Endothelial cell of umbilical vein (primary cell): ENCODE results near the gene TRDN. TPM values are rescaled to one million over a fixed set of nuclear protein-coding genes. Genes with fewer than 3 reads are reported as not detected.

Experiments used
- BruUV-seq: library from RNA; stranded (reverse); fragments of 400-500 nt; replicated peaks from 2 replicates; lab custom pipeline; 2021; lab: Mats Ljungman, UMichigan
- CTCF ChIA-PET: fragments of 300-600, 350-600 bp; sonication (Branson Sonifier 250); formaldehyde crosslinking; loops from one replicate; lab custom pipeline; 2021; ENCODE audit warnings: antibody characterized with exemption, inconsistent platforms; lab: Charles Lee
- POLR2A ChIA-PET: fragments of 300-600, 350-600 bp; sonication (Branson Sonifier 250); formaldehyde crosslinking; loops from one replicate; lab custom pipeline; 2021; ENCODE audit warnings: antibody characterized with exemption, inconsistent platforms; lab: Charles Lee
- DNase-seq: peaks from one replicate; pipeline ENCODE4 v3.0.0-alpha.2; 2011; ENCODE audit warnings: low read depth, low spot score
- FAIRE-seq: peaks from 2 replicates; lab custom pipeline; 2011; peaks lifted over from hg19 to GRCh38; lab: Jason Lieb, UNC
- H2AFZ ChIP-seq: 2 replicates; pipeline ENCODE4 v1.6.0; 2012; ENCODE audit warnings: low read depth, low read length, control low read depth, inconsistent platforms
- H3K27ac ChIP-seq: 2 replicates; pipeline ENCODE4 v1.5.1; 2011; ENCODE audit warnings: low read depth, mild to moderate bottlenecking, control low read depth, low read length, moderate library complexity; ENCODE audit not compliant: insufficient read depth
- H3K27me3 ChIP-seq, 2 experiments: 2 replicates each; pipeline versions ENCODE4 v1.6.0 to v1.6.1; 2011; ENCODE audit warnings: low read length in 2 of 2, mixed read lengths in 1 of 2; ENCODE audit not compliant: control insufficient read depth in 2 of 2, insufficient read depth in 2 of 2
- H3K36me3 ChIP-seq, 2 experiments: 2 replicates in 1 of 2; 3 replicates in 1 of 2; pipeline ENCODE4 v1.5.1; 2011; ENCODE audit warnings: low read length in 2 of 2, mild to moderate bottlenecking in 1 of 2, moderate library complexity in 1 of 2; ENCODE audit not compliant: control insufficient read depth in 2 of 2, insufficient read depth in 2 of 2; ENCODE audit errors: extremely low read depth in 1 of 2
- H3K4me1 ChIP-seq: 3 replicates; pipeline ENCODE4 v1.5.1; 2011; ENCODE audit warnings: mild to moderate bottlenecking, low read length; ENCODE audit not compliant: control insufficient read depth, insufficient read depth; ENCODE audit errors: extremely low read depth
- H3K4me2 ChIP-seq: 2 replicates; pipeline ENCODE4 v1.6.1; 2011; ENCODE audit warnings: low read length, control low read depth, mixed read lengths; ENCODE audit not compliant: insufficient read depth
- H3K4me3 ChIP-seq, 3 experiments: fragments of 200-600 bp in 1 of 3; sonication (generic), shearing (Covaris generic) in 1 of 3; replicated peaks in 1 of 3; 2 replicates each; pipeline ENCODE4 v1.5.1; 2011 to 2016; ENCODE audit warnings: control low read depth in 3 of 3, low read length in 3 of 3, mild to moderate bottlenecking in 2 of 3, inconsistent platforms in 1 of 3, low read depth in 1 of 3, moderate library complexity in 1 of 3; ENCODE audit not compliant: insufficient read depth in 1 of 3
- H3K79me2 ChIP-seq: 2 replicates; pipeline ENCODE4 v1.6.0; 2012; ENCODE audit warnings: low read length, inconsistent platforms; ENCODE audit not compliant: control insufficient read depth, insufficient read depth
- H3K9ac ChIP-seq: replicated peaks from 2 replicates; pipeline ENCODE3; 2011; ENCODE audit warnings: low read length, control low read depth; ENCODE audit not compliant: insufficient read depth; ENCODE audit errors: extremely low read depth
- H3K9me1 ChIP-seq: replicated peaks from 3 replicates; pipeline ENCODE4 v1.6.0; 2011; ENCODE audit warnings: mild to moderate bottlenecking, low read length; ENCODE audit not compliant: control insufficient read depth, insufficient read depth; ENCODE audit errors: extremely low read depth
- H3K9me3 ChIP-seq: replicated peaks from 2 replicates; pipeline ENCODE4 v1.5.1; 2012; ENCODE audit warnings: low read length, inconsistent platforms; ENCODE audit not compliant: control insufficient read depth, insufficient read depth
- H4K20me1 ChIP-seq: replicated peaks from 2 replicates; pipeline ENCODE3; 2011; ENCODE audit warnings: mild to moderate bottlenecking, low read length; ENCODE audit not compliant: control insufficient read depth, insufficient read depth; ENCODE audit errors: extremely low read depth
- EZH2 ChIP-seq: IDR thresholded peaks from 2 replicates; pipeline ENCODE4 v1.6.1; 2012; ENCODE audit warnings: borderline replicate concordance, low read depth, mild to moderate bottlenecking, moderate library complexity, low read length, inconsistent platforms; ENCODE audit not compliant: severe bottlenecking
- FOS ChIP-seq: IDR thresholded peaks from 2 replicates; pipeline ENCODE4 v1.6.1; 2011; ENCODE audit warnings: mild to moderate bottlenecking, low read length, moderate library complexity, borderline replicate concordance; ENCODE audit not compliant: insufficient read depth
- GATA2 ChIP-seq: IDR thresholded peaks from 2 replicates; pipeline ENCODE4 v1.7.0; 2011; ENCODE audit warnings: low read depth, mild to moderate bottlenecking, moderate library complexity, mixed read lengths, low read length; ENCODE audit not compliant: insufficient read length, insufficient read depth
- JUN ChIP-seq: IDR thresholded peaks from 2 replicates; pipeline ENCODE4 v1.6.1; 2011; ENCODE audit warnings: borderline replicate concordance, low read depth; ENCODE audit not compliant: insufficient read length, insufficient read depth
- MYC ChIP-seq: IDR thresholded peaks from one replicate; pipeline ENCODE4 v1.6.1; 2011; ENCODE audit warnings: mild to moderate bottlenecking, low read depth, low read length
- POLR2A ChIP-seq: IDR thresholded peaks from 2 replicates; pipeline ENCODE4 v1.6.1; 2012; ENCODE audit warnings: low read depth, mild to moderate bottlenecking, control low read depth, low read length
- POLR2AphosphoS5 ChIP-seq: IDR thresholded peaks from 2 replicates; pipeline ENCODE4 v1.6.1; 2012; ENCODE audit warnings: low read depth, mild to moderate bottlenecking, control low read depth, low read length, moderate library complexity; ENCODE audit not compliant: insufficient read depth
- dilution Hi-C: fragments of 300-500 bp; cut with MboI; formaldehyde crosslinking; loops from one replicate; pipeline ENCODE4 v1.15.0; 2019; ENCODE audit warnings: low sequenced_read_pairs; ENCODE audit not compliant: extremely low pct_ligation_motif_present
- intact Hi-C: fragments of 100-400 bp; cut with micrococcal nuclease; formaldehyde crosslinking; loops from one replicate; pipeline ENCODE4 v1.10.0; 2022
- polyA plus RNA-seq, 4 experiments: library from polyadenylated mRNA; depleted of rRNA in 3 of 4; stranded (reverse) in 3 of 4; unstranded in 1 of 4; fragments of >200 nt; gene quantifications; 2 replicates each; pipeline versions ENCODE4 v1.2.1 to v1.2.3, GENCODE V29; 2011 to 2012; ENCODE audit warnings: missing spikeins in 1 of 4
- total RNA-seq: library from RNA; stranded (reverse); gene quantifications from 2 replicates; pipeline ENCODE4 v1.2.3, GENCODE V29; 2021
- TF ChIP-seq, protein P1 (sequence below), 2 donors: IDR thresholded peaks; 1 replicate in 1 of 2; 2 replicates in 1 of 2; pipeline ENCODE4 v1.5.1; 2011; ENCODE audit warnings: low read length in 2 of 2, mild to moderate bottlenecking in 2 of 2, moderate library complexity in 2 of 2, control low read depth in 1 of 2, inconsistent platforms in 1 of 2, low read depth in 1 of 2; ENCODE audit not compliant: insufficient read depth in 1 of 2; ENCODE audit errors: extremely low read depth in 1 of 2
- TF ChIP-seq, protein P2 (sequence below): IDR thresholded peaks from 2 replicates; pipeline ENCODE4 v1.6.1; 2011; ENCODE audit not compliant: insufficient read depth, insufficient read length

Gene TRDN
- total and polyA plus RNA-seq, 2 donors (not counting 3 experiments of a cell fraction or from before 2014, with no cell fraction given), result not detected

DNA sequence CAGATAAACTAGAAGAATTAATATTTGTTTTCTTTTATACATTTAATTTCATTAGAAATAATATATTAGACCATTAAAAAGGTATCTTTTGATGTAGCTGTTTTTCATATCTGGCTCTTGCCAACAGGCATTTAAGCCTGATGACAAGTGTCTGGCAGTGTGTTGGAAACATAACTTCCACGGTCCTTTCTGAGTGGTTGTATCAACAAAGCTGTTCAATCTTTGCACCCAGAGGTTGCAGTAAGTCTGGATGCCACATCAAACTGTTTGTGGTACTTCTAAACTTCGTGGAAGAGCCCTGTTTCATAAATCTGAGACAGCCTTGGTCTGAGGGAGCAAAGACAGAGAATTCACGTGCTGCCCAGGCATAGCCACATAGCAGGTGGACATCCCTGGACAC lies 197.4 kb downstream of the TRDN start:
- no peaks in the 10 kb centered on the region for H3K9me3 ChIP-seq
- no TSS peak for BruUV-seq
- H3K4me3 ChIP-seq, result no peak overlapping the region
- TF ChIP-seq, protein P1, sequence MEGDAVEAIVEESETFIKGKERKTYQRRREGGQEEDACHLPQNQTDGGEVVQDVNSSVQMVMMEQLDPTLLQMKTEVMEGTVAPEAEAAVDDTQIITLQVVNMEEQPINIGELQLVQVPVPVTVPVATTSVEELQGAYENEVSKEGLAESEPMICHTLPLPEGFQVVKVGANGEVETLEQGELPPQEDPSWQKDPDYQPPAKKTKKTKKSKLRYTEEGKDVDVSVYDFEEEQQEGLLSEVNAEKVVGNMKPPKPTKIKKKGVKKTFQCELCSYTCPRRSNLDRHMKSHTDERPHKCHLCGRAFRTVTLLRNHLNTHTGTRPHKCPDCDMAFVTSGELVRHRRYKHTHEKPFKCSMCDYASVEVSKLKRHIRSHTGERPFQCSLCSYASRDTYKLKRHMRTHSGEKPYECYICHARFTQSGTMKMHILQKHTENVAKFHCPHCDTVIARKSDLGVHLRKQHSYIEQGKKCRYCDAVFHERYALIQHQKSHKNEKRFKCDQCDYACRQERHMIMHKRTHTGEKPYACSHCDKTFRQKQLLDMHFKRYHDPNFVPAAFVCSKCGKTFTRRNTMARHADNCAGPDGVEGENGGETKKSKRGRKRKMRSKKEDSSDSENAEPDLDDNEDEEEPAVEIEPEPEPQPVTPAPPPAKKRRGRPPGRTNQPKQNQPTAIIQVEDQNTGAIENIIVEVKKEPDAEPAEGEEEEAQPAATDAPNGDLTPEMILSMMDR (IDR thresholded peaks at IDR 0.05; ENCODE audit: extremely low read depth in 1 of 2, insufficient read depth in 1 of 2, low read depth in 1 of 2, low read length in 2 of 2), result no peak
- TF ChIP-seq EZH2, result no peak
- TF ChIP-seq, protein P2, sequence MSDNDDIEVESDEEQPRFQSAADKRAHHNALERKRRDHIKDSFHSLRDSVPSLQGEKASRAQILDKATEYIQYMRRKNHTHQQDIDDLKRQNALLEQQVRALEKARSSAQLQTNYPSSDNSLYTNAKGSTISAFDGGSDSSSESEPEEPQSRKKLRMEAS, result no peak
- no peak for TF ChIP-seq GATA2
- no peak for TF ChIP-seq JUN
- TF ChIP-seq POLR2A, result no peak
- no peak for TF ChIP-seq POLR2AphosphoS5
- no peak for TF ChIP-seq MYC
- no peak for TF ChIP-seq FOS
- H3K27me3 ChIP-seq, result no peaks in the 10 kb centered on the region
- H3K9ac ChIP-seq, result no peak overlapping the region
- no peaks in the 10 kb centered on the region for H3K4me1 ChIP-seq
- H4K20me1 ChIP-seq, result no peaks in the 10 kb centered on the region
- CTCF ChIA-PET, result interaction anchor here (1.6 to 2.4 kb wide), 2 partner anchors 25 to 276 kb away, joined by 3 to 10 read pairs; no protein-coding TSS in a partner anchor
- dilution Hi-C loops (no loop called here), intact Hi-C loops (no loop called here)
- POLR2A ChIA-PET, result no interaction called here
- H3K9me1 ChIP-seq, result no peaks in the 10 kb centered on the region
- H3K36me3 ChIP-seq, result no peaks in the 10 kb centered on the region
- no peaks in the 10 kb centered on the region for H3K79me2 ChIP-seq
- FAIRE-seq, result no peak
- H3K27ac ChIP-seq, result no peak overlapping the region
- H2AFZ ChIP-seq, result no peak overlapping the region
- no peak overlapping the region for H3K4me2 ChIP-seq
- DNase-seq, result no peak
